ENCODE results near the gene F2RL3.

DNA sequence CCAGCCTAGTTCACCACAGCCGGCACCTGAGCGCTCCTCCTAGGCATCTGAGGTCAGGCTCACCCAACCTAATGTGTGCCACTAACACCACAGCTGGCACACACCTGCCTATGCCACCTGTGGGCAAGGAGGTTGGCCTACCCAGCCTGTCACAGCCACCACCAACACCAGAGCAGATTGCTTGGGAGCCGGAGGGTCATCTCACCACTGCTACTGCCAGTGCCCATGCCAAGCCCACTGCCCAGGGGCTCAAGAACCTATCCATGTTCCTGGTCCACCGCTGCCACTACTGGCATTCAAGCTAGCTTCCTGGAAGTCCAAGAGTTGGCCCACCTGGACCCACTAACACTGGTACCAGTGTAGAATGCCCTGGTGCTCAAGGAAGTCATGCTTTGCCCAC is 42.5 kb downstream of the F2RL3 start:
- no peak for TF ChIP-seq GLIS3 (CRISPR knock-in tag; IDR thresholded peaks at IDR 0.05)
- TF ChIP-seq ZFP3 (CRISPR knock-in tag; IDR thresholded peaks at IDR 0.05) = no peak
- TF ChIP-seq, protein P1, sequence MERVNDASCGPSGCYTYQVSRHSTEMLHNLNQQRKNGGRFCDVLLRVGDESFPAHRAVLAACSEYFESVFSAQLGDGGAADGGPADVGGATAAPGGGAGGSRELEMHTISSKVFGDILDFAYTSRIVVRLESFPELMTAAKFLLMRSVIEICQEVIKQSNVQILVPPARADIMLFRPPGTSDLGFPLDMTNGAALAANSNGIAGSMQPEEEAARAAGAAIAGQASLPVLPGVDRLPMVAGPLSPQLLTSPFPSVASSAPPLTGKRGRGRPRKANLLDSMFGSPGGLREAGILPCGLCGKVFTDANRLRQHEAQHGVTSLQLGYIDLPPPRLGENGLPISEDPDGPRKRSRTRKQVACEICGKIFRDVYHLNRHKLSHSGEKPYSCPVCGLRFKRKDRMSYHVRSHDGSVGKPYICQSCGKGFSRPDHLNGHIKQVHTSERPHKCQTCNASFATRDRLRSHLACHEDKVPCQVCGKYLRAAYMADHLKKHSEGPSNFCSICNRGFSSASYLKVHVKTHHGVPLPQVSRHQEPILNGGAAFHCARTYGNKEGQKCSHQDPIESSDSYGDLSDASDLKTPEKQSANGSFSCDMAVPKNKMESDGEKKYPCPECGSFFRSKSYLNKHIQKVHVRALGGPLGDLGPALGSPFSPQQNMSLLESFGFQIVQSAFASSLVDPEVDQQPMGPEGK (CRISPR knock-in tag; IDR thresholded peaks at IDR 0.05; ENCODE audit: borderline replicate concordance) = no peak
- TF ChIP-seq ZNF565 (CRISPR knock-in tag; conservative IDR thresholded peaks at IDR 0.05; ENCODE audit: low read depth) = no peak
- TF ChIP-seq RARB (CRISPR knock-in tag; IDR thresholded peaks at IDR 0.05) = no peak
- no peak for TF ChIP-seq OSR1 (CRISPR knock-in tag; IDR thresholded peaks at IDR 0.05)
- TF ChIP-seq TCF4 (CRISPR knock-in tag; IDR thresholded peaks at IDR 0.05; ENCODE audit: borderline replicate concordance) = no peak
- TF ChIP-seq SNAI2 (CRISPR knock-in tag; IDR thresholded peaks at IDR 0.05) = no peak
- TF ChIP-seq CSDC2 (CRISPR knock-in tag; IDR thresholded peaks at IDR 0.05) = no peak

All from SK-N-SH treated with all-trans-retinoic acid at 6 μM for 48 hours (cell line).